ENCODE data around the gene ADAM12.

ADAM12 gene

DNA sequence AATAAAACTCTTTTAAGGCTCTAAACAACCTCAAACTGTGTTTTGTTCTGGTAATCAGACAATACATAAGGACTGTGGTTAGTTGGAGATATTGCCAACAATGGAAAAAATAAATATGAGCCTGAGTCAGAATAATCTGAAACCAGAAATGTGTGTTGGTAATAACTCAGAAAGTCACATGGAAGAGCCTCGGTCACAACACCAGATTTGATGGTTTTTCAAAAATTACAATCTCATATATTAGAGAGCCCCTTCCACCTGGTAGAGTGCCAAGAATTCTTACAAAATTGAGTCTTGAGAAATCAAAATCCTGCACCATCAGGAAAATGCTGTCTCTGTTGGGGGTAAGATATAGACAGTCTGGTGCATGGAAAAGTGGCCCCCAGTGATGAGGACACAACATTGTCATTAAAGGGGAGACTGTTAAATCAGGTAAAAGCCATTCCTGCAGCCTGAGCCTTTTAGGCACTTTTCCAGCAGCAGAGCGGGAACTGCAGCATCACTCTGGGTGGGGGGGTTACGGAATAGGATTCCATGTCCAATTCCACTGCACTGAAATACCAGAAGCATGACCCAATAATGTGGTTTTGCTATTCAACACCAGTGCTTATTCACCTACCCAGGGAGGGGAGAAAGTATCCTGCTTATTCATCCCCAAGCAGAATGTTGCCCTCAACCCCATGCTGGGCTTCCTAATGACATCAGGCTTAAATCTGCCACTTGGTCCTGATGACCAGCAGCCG, 9.5 kb upstream of the ADAM12 start:
- no peaks in the 10 kb centered on the region for H3K36me3 ChIP-seq (ENCODE audit: insufficient read depth, low read length)
- DNase-seq (ENCODE audit: low read depth, low spot score) = no peak
- TF ChIP-seq EZH2 (IDR thresholded peaks at IDR 0.05) (no peak), POLR2AphosphoS5 (IDR thresholded peaks at IDR 0.05; ENCODE audit: borderline replicate concordance, low read depth, low read length) (no peak), FOXP2 (optimal IDR thresholded peaks at IDR 0.05; ENCODE audit: control extremely low read depth, extremely low read length, insufficient read depth) (no peak)
- H3K27ac ChIP-seq = no peak overlapping the region
- H3K9ac ChIP-seq (ENCODE audit: insufficient read length) = no peak overlapping the region
- no peak overlapping the region for H3K4me3 ChIP-seq
- no peaks in the 10 kb centered on the region for H3K9me3 ChIP-seq (ENCODE audit: low read depth, low read length)

DNA sequence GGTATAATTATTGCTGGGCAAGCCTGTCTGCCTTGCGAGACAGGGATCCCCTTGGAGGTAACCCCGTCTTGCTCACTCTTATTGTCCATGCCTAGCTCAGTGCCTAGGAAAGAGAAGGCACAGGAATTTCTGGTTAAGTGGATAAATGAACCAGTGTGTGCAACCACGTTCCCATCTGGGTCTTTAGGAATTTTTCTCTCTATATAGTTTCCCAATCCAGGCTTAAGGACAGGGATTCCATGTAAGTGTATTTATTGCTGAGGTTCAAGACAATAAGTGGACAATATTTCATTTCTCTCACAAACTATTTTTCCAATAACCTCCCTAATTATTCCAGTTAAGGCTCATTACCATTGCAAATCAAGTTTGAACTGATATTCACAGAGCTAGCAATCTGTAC, 8.9 kb upstream of the ADAM12 start:
- TF ChIP-seq EZH2 (IDR thresholded peaks at IDR 0.05) = no peak
- TF ChIP-seq POLR2AphosphoS5 (IDR thresholded peaks at IDR 0.05; ENCODE audit: borderline replicate concordance, low read depth, low read length) = no peak
- TF ChIP-seq FOXP2 (optimal IDR thresholded peaks at IDR 0.05; ENCODE audit: control extremely low read depth, extremely low read length, insufficient read depth) = no peak
- Histone ChIP-seq H3K4me3 (no peak overlapping the region), H3K36me3 (ENCODE audit: insufficient read depth, low read length) (no peaks in the 10 kb centered on the region), H3K27ac (no peak overlapping the region), H3K9me3 (ENCODE audit: low read depth, low read length) (no peaks in the 10 kb centered on the region), H3K9ac (ENCODE audit: insufficient read length) (no peak overlapping the region)
- no peak for DNase-seq (ENCODE audit: low read depth, low spot score)

GRCh38 chr10:126394948-126395347, 6.7 kb upstream of the ADAM12 start:
- no peak for TF ChIP-seq POLR2AphosphoS5 (IDR thresholded peaks at IDR 0.05; ENCODE audit: borderline replicate concordance, low read depth, low read length)
- TF ChIP-seq FOXP2 (optimal IDR thresholded peaks at IDR 0.05; ENCODE audit: control extremely low read depth, extremely low read length, insufficient read depth) = no peak
- TF ChIP-seq EZH2 (IDR thresholded peaks at IDR 0.05) = no peak
- no peak for DNase-seq (ENCODE audit: low read depth, low spot score)
- no peaks in the 10 kb centered on the region for H3K9me3 ChIP-seq (ENCODE audit: low read depth, low read length)
- no peak overlapping the region for H3K27ac ChIP-seq
- no peak overlapping the region for H3K4me3 ChIP-seq
- no peaks in the 10 kb centered on the region for H3K36me3 ChIP-seq (ENCODE audit: insufficient read depth, low read length)
- H3K9ac ChIP-seq (ENCODE audit: insufficient read length) = no peak overlapping the region

DNA sequence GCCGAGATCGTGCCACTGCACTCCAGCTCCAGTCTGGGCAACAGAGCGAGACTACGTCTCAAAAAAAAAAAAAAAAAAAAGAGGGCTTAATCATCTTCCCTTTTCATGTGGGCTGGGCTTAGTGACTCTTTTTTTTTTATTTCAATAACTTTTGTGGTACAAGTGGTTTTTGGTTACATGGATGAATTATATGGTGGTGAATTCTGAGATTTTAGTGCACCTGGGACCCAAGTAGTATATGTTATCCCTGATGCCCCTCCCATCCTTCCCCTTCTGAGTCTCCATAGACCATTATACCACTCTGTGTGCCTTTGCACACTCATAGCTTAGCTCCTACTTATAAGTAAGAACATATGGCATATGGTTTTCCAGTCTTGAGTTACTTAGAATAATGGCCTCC, 4.8 kb upstream of the ADAM12 start:
- Histone ChIP-seq H3K4me3 (no peak overlapping the region), H3K27ac (no peak overlapping the region), H3K36me3 (ENCODE audit: insufficient read depth, low read length) (no peaks in the 10 kb centered on the region), H3K9ac (ENCODE audit: insufficient read length) (no peak overlapping the region), H3K9me3 (ENCODE audit: low read depth, low read length) (no peaks in the 10 kb centered on the region)
- no peak for DNase-seq (ENCODE audit: low read depth, low spot score)
- TF ChIP-seq EZH2 (IDR thresholded peaks at IDR 0.05) (no peak), FOXP2 (optimal IDR thresholded peaks at IDR 0.05; ENCODE audit: control extremely low read depth, extremely low read length, insufficient read depth) (no peak), POLR2AphosphoS5 (IDR thresholded peaks at IDR 0.05; ENCODE audit: borderline replicate concordance, low read depth, low read length) (no peak)

- no peak for DNase-seq (ENCODE audit: low read depth, low spot score)
- TF ChIP-seq POLR2AphosphoS5 (IDR thresholded peaks at IDR 0.05; ENCODE audit: borderline replicate concordance, low read depth, low read length) (no peak), EZH2 (IDR thresholded peaks at IDR 0.05) (no peak), FOXP2 (optimal IDR thresholded peaks at IDR 0.05; ENCODE audit: control extremely low read depth, extremely low read length, insufficient read depth) (no peak)
- H3K9me3 ChIP-seq (ENCODE audit: low read depth, low read length) = no peaks in the 10 kb centered on the region
- H3K4me3 ChIP-seq = no peak overlapping the region
- H3K27ac ChIP-seq = no peak overlapping the region
- H3K9ac ChIP-seq (ENCODE audit: insufficient read length) = no peak overlapping the region
- H3K36me3 ChIP-seq (ENCODE audit: insufficient read depth, low read length) = no peaks in the 10 kb centered on the region
Observed at GRCh38 chr10:126392469-126392868, 4.2 kb upstream of the ADAM12 start.

DNA sequence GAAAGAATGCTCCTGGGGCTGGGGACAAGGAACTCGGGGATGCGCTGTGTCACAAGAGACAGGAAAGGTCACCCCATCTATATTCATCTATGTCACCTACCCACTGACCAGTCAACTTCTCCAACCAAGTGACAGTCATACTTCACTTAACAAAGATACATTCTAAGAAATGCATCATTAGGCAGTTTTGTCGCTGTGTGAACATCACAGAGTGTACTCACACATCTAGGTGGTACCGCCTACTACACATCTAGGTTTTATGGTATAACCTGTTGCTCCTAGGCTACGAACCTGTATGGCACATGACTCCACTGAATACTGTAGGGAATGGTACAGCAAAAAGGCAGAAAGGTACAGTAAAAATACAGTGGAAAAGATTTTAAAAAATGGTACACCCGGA, 3.8 kb upstream of the ADAM12 start:
- Histone ChIP-seq H3K27ac (no peak overlapping the region), H3K36me3 (ENCODE audit: insufficient read depth, low read length) (no peaks in the 10 kb centered on the region), H3K4me3 (no peak overlapping the region), H3K9ac (ENCODE audit: insufficient read length) (no peak overlapping the region), H3K9me3 (ENCODE audit: low read depth, low read length) (no peaks in the 10 kb centered on the region)
- no peak for TF ChIP-seq EZH2 (IDR thresholded peaks at IDR 0.05)
- no peak for TF ChIP-seq FOXP2 (optimal IDR thresholded peaks at IDR 0.05; ENCODE audit: control extremely low read depth, extremely low read length, insufficient read depth)
- no peak for TF ChIP-seq POLR2AphosphoS5 (IDR thresholded peaks at IDR 0.05; ENCODE audit: borderline replicate concordance, low read depth, low read length)
- DNase-seq (ENCODE audit: low read depth, low spot score) = no peak

GRCh38 chr10:126391192-126391885, 3.1 kb upstream of the ADAM12 start:
- no peak for DNase-seq (ENCODE audit: low read depth, low spot score)
- Histone ChIP-seq H3K9ac (ENCODE audit: insufficient read length) (no peak overlapping the region), H3K4me3 (no peak overlapping the region), H3K27ac (no peak overlapping the region), H3K36me3 (ENCODE audit: insufficient read depth, low read length) (no peaks in the 10 kb centered on the region), H3K9me3 (ENCODE audit: low read depth, low read length) (no peaks in the 10 kb centered on the region)
- TF ChIP-seq POLR2AphosphoS5 (IDR thresholded peaks at IDR 0.05; ENCODE audit: borderline replicate concordance, low read depth, low read length) = no peak
- TF ChIP-seq FOXP2 (optimal IDR thresholded peaks at IDR 0.05; ENCODE audit: control extremely low read depth, extremely low read length, insufficient read depth) = no peak
- no peak for TF ChIP-seq EZH2 (IDR thresholded peaks at IDR 0.05)

GRCh38 chr10:126390324-126390723, 2.0 kb upstream of the ADAM12 start:
- no peak overlapping the region for H3K4me3 ChIP-seq

More at GRCh38 chr10:126390324-126390723, 2.0 kb upstream of the ADAM12 start:
- no peak overlapping the region for H3K27ac ChIP-seq
- no peak overlapping the region for H3K9ac ChIP-seq (ENCODE audit: insufficient read length)
- no peaks in the 10 kb centered on the region for H3K36me3 ChIP-seq (ENCODE audit: insufficient read depth, low read length)
- no peaks in the 10 kb centered on the region for H3K9me3 ChIP-seq (ENCODE audit: low read depth, low read length)
- no peak for DNase-seq (ENCODE audit: low read depth, low spot score)
- TF ChIP-seq FOXP2 (optimal IDR thresholded peaks at IDR 0.05; ENCODE audit: control extremely low read depth, extremely low read length, insufficient read depth) (no peak), POLR2AphosphoS5 (IDR thresholded peaks at IDR 0.05; ENCODE audit: borderline replicate concordance, low read depth, low read length) (no peak), EZH2 (IDR thresholded peaks at IDR 0.05) (no peak)

All from SK-N-MC (cell line).